Liver (tissue), 9 donors: Measurements from ENCODE around the gene SMIM5. TPM values are rescaled to one million over a fixed set of nuclear protein-coding genes. Genes with fewer than 3 reads are reported as not detected.
A peak's percentile ranks its signal among the peaks of the same experiment; 100 is the strongest.

ENCODE experiments used
- DNase-seq: peaks from one replicate; pipeline ENCODE4 v3.0.0-alpha.2; 2017; ENCODE audit warnings: low spot score
- H3K27ac ChIP-seq, 2 donors: one replicate each; pipeline ENCODE4 v1.7.0; 2013; ENCODE audit warnings: inconsistent platforms in 2 of 2, low read length in 2 of 2, control low read depth in 1 of 2, low read depth in 1 of 2, mild to moderate bottlenecking in 1 of 2
- H3K27me3 ChIP-seq, 4 donors: one replicate each; pipeline versions ENCODE4 v1.6.1 to v1.7.0; 2013; ENCODE audit warnings: low read length in 3 of 4, inconsistent platforms in 1 of 4, mild to moderate bottlenecking in 1 of 4, moderate library complexity in 1 of 4; ENCODE audit not compliant: control insufficient read depth in 4 of 4, insufficient read depth in 4 of 4
- H3K36me3 ChIP-seq, 4 donors: one replicate each; pipeline versions ENCODE4 v1.6.1 to v1.7.0; 2013; ENCODE audit warnings: low read length in 3 of 4, mild to moderate bottlenecking in 3 of 4, low read depth in 1 of 4, moderate library complexity in 1 of 4; ENCODE audit not compliant: control insufficient read depth in 4 of 4, insufficient read depth in 3 of 4
- H3K4me1 ChIP-seq, 4 donors: one replicate each; pipeline versions ENCODE4 v1.6.1 to v1.7.0; 2013; ENCODE audit warnings: low read length in 3 of 4, mild to moderate bottlenecking in 3 of 4, moderate library complexity in 1 of 4; ENCODE audit not compliant: control insufficient read depth in 4 of 4, insufficient read depth in 4 of 4
- H3K4me3 ChIP-seq, 3 donors: one replicate each; pipeline versions ENCODE4 v1.6.1 to v1.7.0; 2013; ENCODE audit warnings: low read length in 3 of 3, control low read depth in 1 of 3, low read depth in 1 of 3, mild to moderate bottlenecking in 1 of 3
- H3K9ac ChIP-seq, 2 donors: one replicate each; pipeline ENCODE4 v1.7.0; 2013; ENCODE audit warnings: low read length in 2 of 2, mild to moderate bottlenecking in 2 of 2, moderate library complexity in 2 of 2, control low read depth in 1 of 2, low read depth in 1 of 2
- H3K9me3 ChIP-seq, 4 donors: one replicate each; pipeline versions ENCODE4 v1.6.1 to v1.7.0; 2013; ENCODE audit warnings: low read length in 3 of 4; ENCODE audit not compliant: control insufficient read depth in 4 of 4
- EGR1 ChIP-seq, 2 donors: IDR thresholded peaks; 2 replicates each; pipeline ENCODE4 v1.6.1; 2016 to 2018; ENCODE audit warnings: antibody characterized with exemption in 2 of 2, low read depth in 2 of 2
- FOXA1 ChIP-seq: IDR thresholded peaks from 2 replicates; pipeline ENCODE4 v1.6.1; 2016; ENCODE audit warnings: antibody characterized with exemption
- FOXA2 ChIP-seq: IDR thresholded peaks from 2 replicates; pipeline ENCODE4 v1.6.1; 2016; ENCODE audit warnings: antibody characterized with exemption
- GABPA ChIP-seq, 2 donors: IDR thresholded peaks in 1 of 2; conservative IDR thresholded peaks in 1 of 2; 2 replicates each; pipeline ENCODE4 v1.6.1; 2016; ENCODE audit warnings: antibody characterized with exemption in 2 of 2, mild to moderate bottlenecking in 1 of 2, moderate library complexity in 1 of 2
- HNF4A ChIP-seq, 2 donors: conservative IDR thresholded peaks; 2 replicates each; pipeline ENCODE4 v1.6.1; 2016; ENCODE audit warnings: antibody characterized with exemption in 2 of 2, mild to moderate bottlenecking in 2 of 2
- HNF4G ChIP-seq: IDR thresholded peaks from 2 replicates; pipeline ENCODE4 v1.6.1; 2016; ENCODE audit warnings: antibody characterized with exemption
- JUND ChIP-seq, 2 donors: IDR thresholded peaks; 2 replicates each; pipeline ENCODE4 v1.6.1; 2016; ENCODE audit warnings: antibody characterized with exemption in 2 of 2
- MAX ChIP-seq: IDR thresholded peaks from 2 replicates; pipeline ENCODE4 v1.6.1; 2016; ENCODE audit warnings: antibody characterized with exemption
- NR2F2 ChIP-seq: IDR thresholded peaks from 2 replicates; pipeline ENCODE4 v1.6.1; 2016; ENCODE audit warnings: antibody characterized with exemption
- RAD21 ChIP-seq, 2 donors: IDR thresholded peaks; 2 replicates each; pipeline ENCODE4 v1.6.1; 2016; ENCODE audit warnings: antibody characterized with exemption in 2 of 2, mild to moderate bottlenecking in 2 of 2
- RXRA ChIP-seq, 2 donors: IDR thresholded peaks; 2 replicates each; pipeline ENCODE4 v1.6.1; 2017 to 2018; ENCODE audit warnings: antibody characterized with exemption in 2 of 2, mild to moderate bottlenecking in 1 of 2
- SP1 ChIP-seq: IDR thresholded peaks from 2 replicates; pipeline ENCODE4 v1.6.1; 2018; ENCODE audit warnings: antibody characterized with exemption, mild to moderate bottlenecking
- TAF1 ChIP-seq: conservative IDR thresholded peaks from 2 replicates; pipeline ENCODE4 v1.6.1; 2016; ENCODE audit warnings: antibody characterized with exemption, mild to moderate bottlenecking
- YY1 ChIP-seq: IDR thresholded peaks from 2 replicates; pipeline ENCODE4 v1.6.1; 2016; ENCODE audit warnings: antibody characterized with exemption, mild to moderate bottlenecking
- WGBS: extraction: QIAGEN DNeasy Blood & Tissue Kit; methylation state at CpG from one replicate; pipeline ENCODE4 v1.1.7; 2013; 5-methylcytosine and 5-hydroxymethylcytosine counted together
- polyA plus RNA-seq, 2 donors: library from polyadenylated mRNA; stranded (reverse) in 1 of 2; unstranded in 1 of 2; fragments of 200-250 nt in 1 of 2; fragments of >200 nt in 1 of 2; fragmentation: Nextera tagmentation in 1 of 2; extraction: Ambion mirVana in 1 of 2; gene quantifications; one replicate each; pipeline versions ENCODE4 v1.2.1 to v1.2.3, GENCODE V29; 2013 to 2015
- total RNA-seq, 2 donors: library from RNA; depleted of rRNA; stranded (reverse); fragments of >200 nt; gene quantifications; one replicate each; pipeline ENCODE4 v1.2.3, GENCODE V29; 2014
- TF ChIP-seq, protein P1 (sequence below): fragments of 150-350 bp; IDR thresholded peaks from 2 replicates; pipeline ENCODE4 v1.5.1; 2017; ENCODE audit warnings: improper control_type of control experiment, low read depth, low read length; ENCODE audit not compliant: missing input control
- TF ChIP-seq, protein P2 (sequence below): IDR thresholded peaks from 2 replicates; pipeline ENCODE4 v1.6.1; 2016; ENCODE audit warnings: antibody characterized with exemption
- TF ChIP-seq, protein P3 (sequence below): IDR thresholded peaks from 2 replicates; pipeline ENCODE4 v1.6.1; 2016; ENCODE audit warnings: antibody characterized with exemption
- TF ChIP-seq, protein P4 (sequence below): IDR thresholded peaks from 2 replicates; pipeline ENCODE4 v1.6.1; 2016; ENCODE audit warnings: antibody characterized with exemption, mild to moderate bottlenecking
- donor health status: healthy.
- donor health status: healthy.
- donor health status: healthy.
- donor health status: healthy.
- donor health status: healthy.

Gene SMIM5
- total and polyA plus RNA-seq, 4 donors = 0.10 to 54.9 (median 0.18) TPM

GRCh38 chr17:75624714-75625345 lies 8.4 kb upstream of the SMIM5 start (continued):
- TF ChIP-seq SP1 (no peak), GABPA (IDR thresholded peaks at IDR 0.05 in 1 of 2, conservative IDR thresholded peaks at IDR 0.05 in 1 of 2) (no peak), NR2F2 (no peak), HNF4G (no peak), YY1 (no peak), RAD21 (IDR thresholded peaks at IDR 0.05) (no peak), TAF1 (no peak), HNF4A (conservative IDR thresholded peaks at IDR 0.05) (no peak), JUND (IDR thresholded peaks at IDR 0.05) (no peak), RXRA (IDR thresholded peaks at IDR 0.05) (no peak)

DNA sequence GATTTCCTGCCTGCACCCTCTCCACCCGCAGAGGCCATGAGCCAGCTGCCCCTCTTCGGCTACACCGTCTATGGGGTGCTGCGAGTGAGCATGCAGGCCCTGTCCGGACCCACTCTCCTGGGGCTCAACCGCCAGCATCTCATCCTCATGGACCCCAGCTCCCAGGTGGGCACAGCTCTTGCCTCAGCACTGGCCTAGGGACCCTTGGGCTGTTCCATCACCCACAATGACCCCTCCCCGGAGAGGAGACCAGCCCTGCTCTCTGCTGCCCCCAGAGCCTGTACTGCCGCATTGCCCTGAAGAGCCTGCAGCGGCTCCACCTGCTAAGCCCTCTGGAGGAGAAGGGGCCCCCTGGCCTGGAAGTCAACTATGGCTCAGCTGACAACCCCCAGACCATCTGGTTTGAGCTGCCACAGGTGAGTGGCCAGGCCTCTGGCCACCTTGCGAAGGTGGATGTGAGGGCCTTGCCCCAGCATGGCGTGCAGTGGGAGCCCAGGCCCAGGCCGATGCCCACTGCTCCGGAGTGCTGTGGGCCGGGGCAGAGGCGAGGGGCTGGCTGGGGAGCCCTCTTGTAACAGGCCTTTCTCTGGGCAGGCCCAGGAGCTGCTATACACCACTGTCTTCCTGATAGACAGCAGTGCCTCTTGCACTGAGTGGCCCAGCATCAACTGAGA lies 7.3 kb upstream of the SMIM5 start:
- 92% methylated on average over 15 of the region's 15 CpGs for WGBS
- peak; percentile 53 for DNase-seq
- no peaks in the 10 kb centered on the region for H3K9me3 ChIP-seq
- TF ChIP-seq, protein P1, sequence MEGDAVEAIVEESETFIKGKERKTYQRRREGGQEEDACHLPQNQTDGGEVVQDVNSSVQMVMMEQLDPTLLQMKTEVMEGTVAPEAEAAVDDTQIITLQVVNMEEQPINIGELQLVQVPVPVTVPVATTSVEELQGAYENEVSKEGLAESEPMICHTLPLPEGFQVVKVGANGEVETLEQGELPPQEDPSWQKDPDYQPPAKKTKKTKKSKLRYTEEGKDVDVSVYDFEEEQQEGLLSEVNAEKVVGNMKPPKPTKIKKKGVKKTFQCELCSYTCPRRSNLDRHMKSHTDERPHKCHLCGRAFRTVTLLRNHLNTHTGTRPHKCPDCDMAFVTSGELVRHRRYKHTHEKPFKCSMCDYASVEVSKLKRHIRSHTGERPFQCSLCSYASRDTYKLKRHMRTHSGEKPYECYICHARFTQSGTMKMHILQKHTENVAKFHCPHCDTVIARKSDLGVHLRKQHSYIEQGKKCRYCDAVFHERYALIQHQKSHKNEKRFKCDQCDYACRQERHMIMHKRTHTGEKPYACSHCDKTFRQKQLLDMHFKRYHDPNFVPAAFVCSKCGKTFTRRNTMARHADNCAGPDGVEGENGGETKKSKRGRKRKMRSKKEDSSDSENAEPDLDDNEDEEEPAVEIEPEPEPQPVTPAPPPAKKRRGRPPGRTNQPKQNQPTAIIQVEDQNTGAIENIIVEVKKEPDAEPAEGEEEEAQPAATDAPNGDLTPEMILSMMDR = peak; percentile 33
- TF ChIP-seq SP1 (no peak), FOXA2 (no peak)
- no peaks in the 10 kb centered on the region for H3K4me1 ChIP-seq
- H3K9ac ChIP-seq = no peak overlapping the region
- no peaks in the 10 kb centered on the region for H3K27me3 ChIP-seq
- no peak overlapping the region for H3K27ac ChIP-seq
- H3K36me3 ChIP-seq = peaks cover 0 to 40% (median 6%) of the 10 kb centered on the region in 4 donors
- no peak overlapping the region for H3K4me3 ChIP-seq

DNA sequence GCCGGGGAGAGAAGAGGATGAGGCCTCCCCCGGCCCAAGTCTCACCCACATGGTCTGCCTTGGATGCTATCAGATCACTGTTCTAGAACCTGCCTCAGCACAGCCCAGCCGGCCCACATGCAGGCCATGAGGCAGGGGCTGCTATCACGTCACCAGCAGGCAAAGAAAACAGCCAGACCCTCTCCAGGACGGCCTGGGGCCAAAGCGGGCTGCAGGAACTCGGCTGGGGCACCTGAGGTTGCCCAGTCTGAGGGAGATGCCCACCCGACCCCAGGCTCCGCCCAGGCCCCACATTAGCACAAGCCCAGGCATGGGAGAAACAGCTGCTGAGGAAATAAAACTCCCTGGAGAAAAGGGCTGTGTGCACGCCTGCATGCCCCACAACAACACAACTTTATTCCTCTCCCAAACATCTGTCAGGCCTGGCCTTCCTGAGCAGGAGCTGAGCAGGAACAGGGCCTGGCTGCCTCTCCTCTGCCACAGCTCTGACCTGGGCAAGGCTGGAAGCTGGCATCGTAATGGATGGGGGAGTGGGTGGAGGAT lies 6.7 kb upstream of the SMIM5 start:
- H3K27ac ChIP-seq = no peak overlapping the region
- H3K36me3 ChIP-seq = peaks cover 0 to 42% (median 6%) of the 10 kb centered on the region in 4 donors
- H3K9ac ChIP-seq = no peak overlapping the region
- H3K4me3 ChIP-seq = no peak overlapping the region
- no peaks in the 10 kb centered on the region for H3K9me3 ChIP-seq
- DNase-seq = no peak
- WGBS = 90% methylated on average over 11 of the region's 11 CpGs
- TF ChIP-seq FOXA1 (no peak), JUND (IDR thresholded peaks at IDR 0.05) (no peak), GABPA (IDR thresholded peaks at IDR 0.05 in 1 of 2, conservative IDR thresholded peaks at IDR 0.05 in 1 of 2) (no peak), RAD21 (IDR thresholded peaks at IDR 0.05) (no peak), NR2F2 (no peak), HNF4G (no peak), HNF4A (conservative IDR thresholded peaks at IDR 0.05) (no peak), RXRA (IDR thresholded peaks at IDR 0.05) (no peak), MAX (no peak), FOXA2 (no peak), EGR1 (IDR thresholded peaks at IDR 0.05; ENCODE audit: low read depth in 2 of 2) (no peak), TAF1 (no peak), YY1 (no peak), SP1 (no peak)
- TF ChIP-seq, protein P1 = no peak
- TF ChIP-seq, protein P2, sequence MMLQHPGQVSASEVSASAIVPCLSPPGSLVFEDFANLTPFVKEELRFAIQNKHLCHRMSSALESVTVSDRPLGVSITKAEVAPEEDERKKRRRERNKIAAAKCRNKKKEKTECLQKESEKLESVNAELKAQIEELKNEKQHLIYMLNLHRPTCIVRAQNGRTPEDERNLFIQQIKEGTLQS = no peak
- TF ChIP-seq, protein P3, sequence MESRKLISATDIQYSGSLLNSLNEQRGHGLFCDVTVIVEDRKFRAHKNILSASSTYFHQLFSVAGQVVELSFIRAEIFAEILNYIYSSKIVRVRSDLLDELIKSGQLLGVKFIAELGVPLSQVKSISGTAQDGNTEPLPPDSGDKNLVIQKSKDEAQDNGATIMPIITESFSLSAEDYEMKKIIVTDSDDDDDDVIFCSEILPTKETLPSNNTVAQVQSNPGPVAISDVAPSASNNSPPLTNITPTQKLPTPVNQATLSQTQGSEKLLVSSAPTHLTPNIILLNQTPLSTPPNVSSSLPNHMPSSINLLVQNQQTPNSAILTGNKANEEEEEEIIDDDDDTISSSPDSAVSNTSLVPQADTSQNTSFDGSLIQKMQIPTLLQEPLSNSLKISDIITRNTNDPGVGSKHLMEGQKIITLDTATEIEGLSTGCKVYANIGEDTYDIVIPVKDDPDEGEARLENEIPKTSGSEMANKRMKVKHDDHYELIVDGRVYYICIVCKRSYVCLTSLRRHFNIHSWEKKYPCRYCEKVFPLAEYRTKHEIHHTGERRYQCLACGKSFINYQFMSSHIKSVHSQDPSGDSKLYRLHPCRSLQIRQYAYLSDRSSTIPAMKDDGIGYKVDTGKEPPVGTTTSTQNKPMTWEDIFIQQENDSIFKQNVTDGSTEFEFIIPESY = no peak
- TF ChIP-seq, protein P4, sequence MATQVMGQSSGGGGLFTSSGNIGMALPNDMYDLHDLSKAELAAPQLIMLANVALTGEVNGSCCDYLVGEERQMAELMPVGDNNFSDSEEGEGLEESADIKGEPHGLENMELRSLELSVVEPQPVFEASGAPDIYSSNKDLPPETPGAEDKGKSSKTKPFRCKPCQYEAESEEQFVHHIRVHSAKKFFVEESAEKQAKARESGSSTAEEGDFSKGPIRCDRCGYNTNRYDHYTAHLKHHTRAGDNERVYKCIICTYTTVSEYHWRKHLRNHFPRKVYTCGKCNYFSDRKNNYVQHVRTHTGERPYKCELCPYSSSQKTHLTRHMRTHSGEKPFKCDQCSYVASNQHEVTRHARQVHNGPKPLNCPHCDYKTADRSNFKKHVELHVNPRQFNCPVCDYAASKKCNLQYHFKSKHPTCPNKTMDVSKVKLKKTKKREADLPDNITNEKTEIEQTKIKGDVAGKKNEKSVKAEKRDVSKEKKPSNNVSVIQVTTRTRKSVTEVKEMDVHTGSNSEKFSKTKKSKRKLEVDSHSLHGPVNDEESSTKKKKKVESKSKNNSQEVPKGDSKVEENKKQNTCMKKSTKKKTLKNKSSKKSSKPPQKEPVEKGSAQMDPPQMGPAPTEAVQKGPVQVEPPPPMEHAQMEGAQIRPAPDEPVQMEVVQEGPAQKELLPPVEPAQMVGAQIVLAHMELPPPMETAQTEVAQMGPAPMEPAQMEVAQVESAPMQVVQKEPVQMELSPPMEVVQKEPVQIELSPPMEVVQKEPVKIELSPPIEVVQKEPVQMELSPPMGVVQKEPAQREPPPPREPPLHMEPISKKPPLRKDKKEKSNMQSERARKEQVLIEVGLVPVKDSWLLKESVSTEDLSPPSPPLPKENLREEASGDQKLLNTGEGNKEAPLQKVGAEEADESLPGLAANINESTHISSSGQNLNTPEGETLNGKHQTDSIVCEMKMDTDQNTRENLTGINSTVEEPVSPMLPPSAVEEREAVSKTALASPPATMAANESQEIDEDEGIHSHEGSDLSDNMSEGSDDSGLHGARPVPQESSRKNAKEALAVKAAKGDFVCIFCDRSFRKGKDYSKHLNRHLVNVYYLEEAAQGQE = no peak
- H3K27me3 ChIP-seq = no peaks in the 10 kb centered on the region
- no peaks in the 10 kb centered on the region for H3K4me1 ChIP-seq
